ENCODE results near the gene VPS8.

DNA sequence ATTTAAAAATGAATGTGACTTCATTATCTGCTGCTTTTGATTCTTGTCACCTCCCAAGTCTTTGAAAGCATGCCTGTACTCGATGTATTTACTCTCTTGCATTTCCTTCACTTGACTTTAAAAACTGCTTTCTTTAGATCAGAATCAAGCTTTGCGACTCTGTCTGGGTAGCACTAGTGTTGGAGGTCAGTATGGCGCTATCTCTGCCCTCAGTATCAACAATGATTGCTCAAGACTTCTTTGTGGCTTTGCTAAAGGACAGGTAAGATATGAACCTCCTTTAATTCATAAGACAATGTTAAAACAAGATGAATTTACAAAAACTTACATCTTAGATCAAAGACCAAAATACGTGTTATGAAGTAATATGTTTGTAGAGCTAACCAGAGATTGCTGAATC, 37.0 kb downstream of the VPS8 start:
- no peak for TF ChIP-seq BHLHE40 (IDR thresholded peaks at IDR 0.05; ENCODE audit: low read depth, low read length)
- TF ChIP-seq POLR2A (IDR thresholded peaks at IDR 0.05; ENCODE audit: low read length) = no peak
- TF ChIP-seq RFX5 (IDR thresholded peaks at IDR 0.05) = no peak
- no peak for TF ChIP-seq CEBPB (IDR thresholded peaks at IDR 0.05)
- no peak for TF ChIP-seq CTCF (IDR thresholded peaks at IDR 0.05)
- TF ChIP-seq MAZ (IDR thresholded peaks at IDR 0.05; ENCODE audit: borderline replicate concordance, low read depth, low read length) = no peak

All from A549 (cell line).